Heart left ventricle (tissue), 16 donors: ENCODE measurements around the gene REELD1. TPM values are rescaled to one million over a fixed set of nuclear protein-coding genes. Genes with fewer than 3 reads are reported as not detected.

ENCODE experiments used
- ATAC-seq, 4 donors: fragments of 200-7000 bp; cut with Tn5 transposase; one replicate each; pipeline ENCODE4 v1.9.1; 2020 to 2022; ENCODE audit warnings: moderate library complexity in 4 of 4, mild to moderate bottlenecking in 3 of 4, moderate number of reproducible peaks in 1 of 4
- DNase-seq, 5 donors: peaks; one replicate each; pipeline ENCODE4 v3.0.0-alpha.2; 2020
- H3K27ac ChIP-seq, 12 donors: fragments of 200-600 bp; sonication (generic) in 4 of 12; one replicate each; pipeline versions ENCODE4 v1.5.0 to v1.8.0; 2016 to 2022; ENCODE audit warnings: mild to moderate bottlenecking in 2 of 12
- H3K27me3 ChIP-seq, 9 donors: fragments of 200-600 bp; sonication (generic) in 2 of 9; one replicate each; pipeline versions ENCODE4 v1.5.1 to v1.8.0; 2016 to 2022; ENCODE audit warnings: mild to moderate bottlenecking in 3 of 9
- H3K36me3 ChIP-seq, 9 donors: fragments of 200-600 bp; sonication (generic) in 2 of 9; one replicate each; pipeline versions ENCODE4 v1.5.0 to v1.8.0; 2018 to 2022; ENCODE audit warnings: mild to moderate bottlenecking in 2 of 9
- H3K4me1 ChIP-seq, 12 donors: fragments of 200-600 bp; sonication (generic) in 4 of 12; one replicate each; pipeline versions ENCODE4 v1.5.0 to v1.8.0; 2016 to 2022; ENCODE audit warnings: mild to moderate bottlenecking in 3 of 12
- H3K4me3 ChIP-seq, 12 donors: fragments of 200-600 bp; sonication (generic) in 4 of 12; one replicate each; pipeline versions ENCODE4 v1.5.0 to v1.8.0; 2017 to 2022; ENCODE audit warnings: mild to moderate bottlenecking in 9 of 12, moderate library complexity in 4 of 12
- H3K9me3 ChIP-seq, 12 donors: fragments of 200-600 bp; sonication (generic) in 4 of 12; one replicate each; pipeline versions ENCODE4 v1.5.0 to v1.8.0; 2016 to 2022; ENCODE audit warnings: mild to moderate bottlenecking in 1 of 12
- CTCF ChIP-seq, 12 donors: fragments of 200-600 bp; sonication (generic) in 4 of 12; IDR thresholded peaks; one replicate each; pipeline versions ENCODE4 v1.5.0 to v1.8.0; 2018 to 2022; ENCODE audit warnings: antibody characterized with exemption in 12 of 12, mild to moderate bottlenecking in 5 of 12
- POLR2A ChIP-seq, 2 donors: fragments of 450-650 bp; IDR thresholded peaks; one replicate each; pipeline ENCODE4 v1.6.1; 2017; ENCODE audit warnings: antibody characterized with exemption in 2 of 2, mild to moderate bottlenecking in 2 of 2, moderate library complexity in 2 of 2
- WGBS, 4 donors: extraction: QIAGEN DNeasy Blood & Tissue Kit in 2 of 4; methylation state at CpG; one replicate each; pipeline versions ENCODE4 v1.1.5 to v1.1.7; 2013 to 2018; 5-methylcytosine and 5-hydroxymethylcytosine counted together
- intact Hi-C, 10 donors: fragments of 100-400 bp; cut with DNase I; formaldehyde crosslinking; loops; one replicate each; pipeline versions ENCODE4 v1.11.1 to v1.14.2; 2022
- polyA plus RNA-seq, 2 donors: library from polyadenylated mRNA; stranded (reverse); fragments of 200-250 nt; gene quantifications; one replicate each; pipeline ENCODE4 v1.2.3, GENCODE V29; 2013
- total RNA-seq, 9 donors: library from RNA; depleted of rRNA in 2 of 9; stranded (reverse); fragments of >200 nt in 2 of 9; fragmentation: NEBNext Ultra II Directional in 3 of 9; extraction: Animal tissue kit (Norgen Biotek cat#: 25700) in 3 of 9; gene quantifications; one replicate each; pipeline versions ENCODE4 v1.1.0 to v1.2.4, GENCODE V29; 2016 to 2023
- donor health status: ischemic (EF 13 %, LVEDD 7.1; RV severe dilation, severe dysfunction).
- donor health status: healthy with polysubstance abuse.
- donor health status: DM: no; HTN: yes; CAD: no.
- donor health status: DM: no; HTN: no; CAD: no.
- donor health status: ischemic (EF 25% LVEDD 6.9; RV normal size, moderate dysfunction).
- donor health status: ischemic (EF 25% LVEDD 5.7; RV mildly dilated, moderate dysfunction).
- donor health status: healthy.
- donor health status: DM: yes; HTN: yes; CAD: no.
- donor health status: ischemic (EF 35%, LVEDD 5.7; RV mildly dilated, moderate dysfunction).
- donor health status: nonischemic (EF 11% LVEDD 7.7; RV severe dilation, severe dysfunction).
- donor health status: DM: yes; HTN: yes; CAD: no.
- donor health status: PGD.
- donor health status: ischemic (EF 29% LVEDD 5.4; RV normal size, mild dysfunction).
- donor health status: nonischemic (EF 23%, LVEDD 6.1; RV moderate dilation, normal function).

The REELD1 gene
- total and polyA plus RNA-seq, 11 donors, result 0.04 to 0.84 (median 0.21) TPM; not detected in 5

GRCh38 chr4:146211440-146211839 is 2.9 kb upstream of the REELD1 start:
- intact Hi-C loops, result no loop called here
- no peak overlapping the region for H3K27ac ChIP-seq
- peaks cover 0 to 3% (median 0%) of the 10 kb centered on the region in 12 donors for H3K4me1 ChIP-seq
- ATAC-seq (no peak), DNase-seq (no peak)
- 60 to 73% (median 68%) methylated on average over 7 of the region's 7 CpGs for WGBS, 4 donors
- H3K36me3 ChIP-seq, result no peaks in the 10 kb centered on the region
- no peak overlapping the region for H3K4me3 ChIP-seq
- H3K27me3 ChIP-seq, result peaks cover 0 to 3% (median 0%) of the 10 kb centered on the region in 9 donors
- no peak for TF ChIP-seq CTCF (IDR thresholded peaks at IDR 0.05)
- TF ChIP-seq POLR2A (IDR thresholded peaks at IDR 0.05), result no peak
- no peaks in the 10 kb centered on the region for H3K9me3 ChIP-seq

GRCh38 chr4:146212781-146213180 is 1.6 kb upstream of the REELD1 start:
- ATAC-seq (no peak), DNase-seq (no peak)
- Histone ChIP-seq H3K27me3 (peaks cover 0 to 3% (median 0%) of the 10 kb centered on the region in 9 donors), H3K27ac (no peak overlapping the region), H3K4me1 (peaks cover 0 to 3% (median 0%) of the 10 kb centered on the region in 12 donors), H3K9me3 (no peaks in the 10 kb centered on the region), H3K4me3 (no peak overlapping the region), H3K36me3 (no peaks in the 10 kb centered on the region)
- no peak for TF ChIP-seq POLR2A (IDR thresholded peaks at IDR 0.05)
- no peak for TF ChIP-seq CTCF (IDR thresholded peaks at IDR 0.05)
- intact Hi-C loops, result no loop called here
- WGBS, 4 donors, result 90 to 96% (median 94%) methylated on average over 8 to 9 of the region's 9 CpGs

GRCh38 chr4:146222313-146222712 is 8.0 kb downstream of the REELD1 start:
- TF ChIP-seq POLR2A (IDR thresholded peaks at IDR 0.05), result no peak
- no peak for TF ChIP-seq CTCF (IDR thresholded peaks at IDR 0.05)
- Histone ChIP-seq H3K27me3 (no peaks in the 10 kb centered on the region), H3K27ac (no peak overlapping the region), H3K9me3 (no peaks in the 10 kb centered on the region), H3K4me3 (peak overlapping the region in 1 of 12 donors; percentile 1), H3K36me3 (no peaks in the 10 kb centered on the region), H3K4me1 (peaks cover 0 to 13% (median 2%) of the 10 kb centered on the region in 12 donors)
- ATAC-seq (peak in 1 of 4 donors; percentile 61), DNase-seq (no peak)
- WGBS, 4 donors, result 58 to 78% (median 67%) methylated on average over 8 of the region's 8 CpGs
- intact Hi-C loops, result no loop called here

GRCh38 chr4:146224326-146224966 is 10.1 kb downstream of the REELD1 start:
- Histone ChIP-seq H3K36me3 (no peaks in the 10 kb centered on the region), H3K27ac (peak overlapping the region in 1 of 12 donors; percentile 4), H3K27me3 (no peaks in the 10 kb centered on the region), H3K9me3 (no peaks in the 10 kb centered on the region), H3K4me3 (no peak overlapping the region), H3K4me1 (peaks cover 0 to 13% (median 2%) of the 10 kb centered on the region in 12 donors)
- WGBS, 4 donors, result 25 to 40% (median 30%) methylated on average over 8 of the region's 8 CpGs
- peak; percentile 85 to 94 (median 90) for ATAC-seq
- intact Hi-C loops, result no loop called here
- DNase-seq, result peak in 1 of 5 donors; percentile 47
- TF ChIP-seq CTCF (IDR thresholded peaks at IDR 0.05), result no peak
- no peak for TF ChIP-seq POLR2A (IDR thresholded peaks at IDR 0.05)
